Activated T-helper 1 cell treated with anti-CD3 and anti-CD28 coated beads, Interleukin-2, amount 50 U/mL, for 16 hours (primary cell): ENCODE measurements around the gene NDUFAF2.
A peak's percentile ranks its signal among the peaks of the same experiment; 100 is the strongest.

Source experiments
- DNase-seq, 2 donors: peaks; one replicate each; pipeline ENCODE4 v3.0.0-alpha.2; 2020; ENCODE audit warnings: low read depth in 1 of 2, low spot score in 1 of 2

NDUFAF2 gene

GRCh38 chr5:61115968-61116367, 171.0 kb downstream of the NDUFAF2 start:
- DNase-seq, result no peak

DNA sequence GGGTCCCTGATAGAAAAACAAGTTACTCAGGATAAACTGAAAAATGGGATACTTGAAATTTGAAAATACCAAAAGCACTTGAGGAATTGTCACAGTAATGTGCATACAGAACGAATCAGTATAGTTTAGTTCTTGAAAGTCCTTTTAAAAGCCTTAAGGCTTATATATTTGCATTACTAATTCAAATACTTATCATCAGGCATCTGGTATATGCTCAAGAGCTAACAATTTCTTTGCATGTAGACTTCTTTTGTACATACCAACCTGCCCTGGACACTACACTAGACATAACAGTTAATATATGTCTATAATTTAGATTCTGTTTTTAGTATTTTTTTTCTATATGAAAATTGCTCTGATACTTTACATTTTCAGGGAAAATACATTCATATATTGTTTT, 174.1 kb downstream of the NDUFAF2 start:
- no peak for DNase-seq

DNA sequence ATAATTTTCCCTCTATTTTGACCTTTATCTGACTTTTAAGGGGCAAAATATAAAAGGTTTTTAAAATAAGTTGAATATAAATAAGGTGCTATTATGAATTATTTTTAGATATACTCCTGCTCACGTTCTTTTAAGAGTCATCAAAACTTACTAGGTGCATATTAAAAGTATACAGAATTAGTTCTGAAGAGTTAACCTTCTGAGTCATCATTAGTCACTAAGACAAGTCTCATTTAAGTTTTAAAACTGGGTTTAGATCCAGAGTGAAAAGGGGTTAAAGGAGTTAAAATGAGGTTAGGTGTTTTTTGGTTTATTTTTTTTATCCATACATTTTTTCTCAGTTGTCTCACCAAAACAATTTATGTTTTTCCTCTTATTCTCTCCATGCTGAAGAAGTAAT, 175.5 kb downstream of the NDUFAF2 start:
- DNase-seq, result no peak

DNA sequence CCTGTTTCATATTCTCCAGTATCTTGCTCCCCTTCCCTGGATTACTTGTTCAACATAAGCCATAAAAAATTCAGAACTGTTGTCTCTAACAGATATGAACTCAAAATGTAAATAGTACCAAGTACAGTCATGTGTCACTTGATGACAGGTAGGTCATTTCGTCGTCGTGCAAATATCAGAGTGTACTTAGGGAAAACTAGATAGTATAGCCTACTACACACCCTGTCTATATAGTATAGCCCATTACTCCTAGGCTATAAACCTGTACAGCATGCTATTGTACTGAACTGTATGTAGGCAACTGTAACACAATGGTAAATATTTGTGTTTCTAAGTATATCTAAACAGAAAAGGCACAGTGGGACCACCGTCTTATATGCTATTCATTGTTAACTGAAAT, 178.1 kb downstream of the NDUFAF2 start:
- DNase-seq, result no peak

DNA sequence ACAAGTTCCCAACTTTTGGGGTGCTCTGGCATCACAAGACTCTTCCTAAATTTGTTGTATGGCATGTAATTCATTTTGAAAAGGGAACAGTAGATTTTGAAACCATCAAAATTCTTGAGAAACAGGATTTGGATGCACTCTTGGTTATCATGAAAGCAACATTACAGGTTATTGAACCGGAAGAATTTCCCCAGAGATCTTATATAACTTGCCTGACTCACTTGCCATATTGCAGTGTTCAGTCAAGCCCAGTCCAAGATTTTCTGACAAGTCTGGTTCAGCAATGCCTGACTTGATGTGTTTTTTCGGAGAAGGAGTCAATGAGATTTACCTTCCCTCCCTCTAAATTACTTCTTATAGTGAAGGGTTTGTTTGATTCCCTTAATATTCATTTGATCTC, 185.3 kb downstream of the NDUFAF2 start:
- DNase-seq, result no peak

DNA sequence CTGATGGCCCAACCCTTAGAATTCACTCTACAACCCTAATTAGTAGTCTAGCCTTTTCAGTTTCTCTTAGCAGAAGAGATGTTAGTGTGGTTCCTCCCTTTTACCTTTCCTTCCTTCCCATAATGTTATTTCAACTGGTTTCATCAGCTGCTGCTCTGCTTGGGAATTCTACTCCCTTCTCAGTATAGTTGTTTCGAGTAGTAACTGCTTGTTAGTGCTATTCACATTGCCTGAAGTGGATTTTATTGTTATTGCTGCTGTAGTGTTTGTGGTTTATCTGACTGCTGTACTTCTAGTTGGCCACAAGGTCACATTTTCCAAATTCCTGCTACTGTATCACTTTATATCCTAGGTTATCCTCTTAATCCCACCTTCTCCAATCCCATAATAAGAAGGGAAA, 187.6 kb downstream of the NDUFAF2 start:
- DNase-seq, result no peak

DNA sequence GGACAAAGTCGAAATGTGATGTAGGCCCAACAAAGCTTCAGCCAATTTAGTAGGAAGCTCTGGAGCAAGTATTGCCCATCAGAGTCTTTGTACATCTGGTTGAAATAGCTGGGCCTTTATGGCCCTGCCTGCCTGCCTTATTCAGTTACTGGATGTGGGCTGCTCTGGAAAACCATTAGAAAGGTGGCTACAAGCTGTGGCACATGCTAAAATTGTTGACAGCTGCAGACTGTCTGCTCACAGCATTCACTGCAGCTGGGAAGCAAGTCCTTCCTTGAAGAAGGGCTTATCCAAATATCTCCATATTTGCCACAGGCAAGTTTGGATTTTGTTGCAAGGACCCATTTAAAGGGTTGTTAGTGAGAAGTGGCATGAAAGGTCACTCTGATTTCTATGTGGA, 192.8 kb downstream of the NDUFAF2 start:
- DNase-seq, result no peak

DNA sequence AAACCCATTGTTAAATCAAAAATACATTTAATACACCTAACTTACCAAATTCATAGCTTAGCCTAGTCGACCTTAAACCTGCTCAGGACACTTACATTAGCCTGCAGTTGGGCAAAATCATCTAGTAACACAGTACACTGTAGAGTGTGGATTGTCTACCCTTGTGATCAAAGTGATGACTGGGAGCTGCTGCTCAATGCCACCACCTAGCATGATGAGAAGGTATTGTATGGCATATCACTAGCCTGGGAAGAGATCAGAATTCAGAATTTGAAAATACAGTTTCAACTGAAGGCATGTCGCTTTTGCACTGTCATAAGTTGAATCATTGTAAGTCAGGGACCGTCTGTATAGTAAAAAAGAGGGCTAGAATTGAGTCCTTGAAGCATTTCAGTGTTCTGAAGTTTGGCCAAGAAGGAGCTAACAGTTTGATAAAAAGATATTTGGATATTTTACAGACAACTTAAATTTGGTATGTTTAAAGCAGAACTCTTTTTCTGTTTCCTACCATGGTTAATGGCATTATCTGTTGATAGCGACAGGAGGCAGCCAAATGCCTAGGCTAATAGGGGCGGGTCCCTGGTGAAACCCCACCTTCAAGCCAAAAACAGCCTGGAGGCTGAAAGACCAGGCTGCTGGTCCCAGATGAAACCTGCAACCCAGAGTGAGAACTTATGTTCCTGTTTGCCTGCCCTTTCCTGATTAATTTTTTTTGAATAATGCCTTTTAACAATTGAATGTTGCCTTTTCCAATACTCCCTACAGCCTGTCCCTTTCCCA, 194.3 kb downstream of the NDUFAF2 start:
- no peak for DNase-seq

DNA sequence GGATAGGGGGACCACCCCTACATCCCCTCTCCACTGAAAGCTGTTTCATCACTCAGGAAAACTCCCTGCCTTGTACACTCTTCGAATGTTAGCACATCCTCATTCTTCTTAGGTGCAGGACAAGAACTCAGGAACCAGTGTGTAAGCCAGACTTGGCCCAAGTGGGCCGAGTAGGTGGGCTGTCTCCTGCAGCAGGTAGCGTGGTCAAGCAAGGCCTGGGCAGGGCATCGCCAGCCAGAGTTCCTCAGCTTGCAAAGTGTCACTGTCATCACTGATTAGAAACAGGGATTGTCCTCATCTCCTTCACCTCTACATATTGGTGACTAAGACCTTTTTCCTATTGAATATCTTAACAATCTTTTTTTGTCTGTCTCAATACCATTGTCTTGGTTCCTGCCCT, 194.9 kb downstream of the NDUFAF2 start:
- DNase-seq, result no peak

GRCh38 chr5:61141801-61142200, 196.8 kb downstream of the NDUFAF2 start:
- no peak for DNase-seq

- no peak for DNase-seq
These were observed 197.4 kb downstream of the NDUFAF2 start for GRCh38 chr5:61142391-61142790.

DNA sequence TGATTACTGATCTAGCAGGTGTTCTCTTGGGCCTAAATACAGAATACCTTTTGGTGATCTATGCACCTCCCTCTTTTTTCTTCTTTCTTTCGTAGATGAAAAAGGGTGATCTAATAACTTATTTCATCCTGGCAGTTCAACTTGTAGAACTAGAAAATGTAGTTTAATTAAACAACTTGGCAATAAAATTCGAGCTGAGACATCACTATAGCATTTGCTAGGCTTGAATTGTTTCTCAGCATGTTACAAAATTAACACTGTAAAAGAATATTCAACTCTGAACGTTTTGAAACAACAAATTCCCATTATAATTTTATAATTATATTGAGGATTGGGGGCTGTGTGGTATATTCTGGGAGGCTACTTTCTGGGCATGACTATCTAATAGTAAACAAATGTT, 197.8 kb downstream of the NDUFAF2 start:
- no peak for DNase-seq

GRCh38 chr5:61148515-61148914, 203.5 kb downstream of the NDUFAF2 start:
- no peak for DNase-seq

GRCh38 chr5:61151893-61152292, 206.9 kb downstream of the NDUFAF2 start:
- DNase-seq, result no peak

DNA sequence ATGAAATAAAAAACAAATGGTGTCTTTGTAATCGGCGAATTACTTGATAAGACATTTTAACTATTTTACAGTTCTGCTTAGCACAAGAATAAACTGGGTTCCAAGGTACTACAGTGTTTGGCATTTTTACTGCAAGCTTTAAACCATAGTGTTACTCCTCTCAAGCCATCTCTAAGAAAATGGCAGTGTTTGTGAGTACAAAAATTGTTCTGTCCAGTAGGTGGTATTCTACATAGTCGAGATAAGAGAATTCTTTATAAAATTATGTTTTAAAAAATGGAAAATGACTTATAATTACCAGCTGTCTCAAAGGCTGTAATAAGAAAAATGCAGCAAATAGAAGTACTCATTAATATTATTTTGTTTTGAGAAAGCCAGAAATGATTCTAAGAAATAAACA, 214.1 kb downstream of the NDUFAF2 start:
- DNase-seq, result no peak

GRCh38 chr5:61159836-61160235, 214.8 kb downstream of the NDUFAF2 start:
- DNase-seq, result no peak

GRCh38 chr5:61160497-61160896, 215.5 kb downstream of the NDUFAF2 start:
- no peak for DNase-seq

- DNase-seq, result peak; percentile 69 to 70
These were observed 217.2 kb downstream of the NDUFAF2 start, which contains the start of gene SMIM15 for GRCh38 chr5:61162010-61162831. Gene SMIM15, minus strand, starts transcription at chr5:61162468. Its CDS starts 2,297 bp downstream, at chr5:61160171.

DNA sequence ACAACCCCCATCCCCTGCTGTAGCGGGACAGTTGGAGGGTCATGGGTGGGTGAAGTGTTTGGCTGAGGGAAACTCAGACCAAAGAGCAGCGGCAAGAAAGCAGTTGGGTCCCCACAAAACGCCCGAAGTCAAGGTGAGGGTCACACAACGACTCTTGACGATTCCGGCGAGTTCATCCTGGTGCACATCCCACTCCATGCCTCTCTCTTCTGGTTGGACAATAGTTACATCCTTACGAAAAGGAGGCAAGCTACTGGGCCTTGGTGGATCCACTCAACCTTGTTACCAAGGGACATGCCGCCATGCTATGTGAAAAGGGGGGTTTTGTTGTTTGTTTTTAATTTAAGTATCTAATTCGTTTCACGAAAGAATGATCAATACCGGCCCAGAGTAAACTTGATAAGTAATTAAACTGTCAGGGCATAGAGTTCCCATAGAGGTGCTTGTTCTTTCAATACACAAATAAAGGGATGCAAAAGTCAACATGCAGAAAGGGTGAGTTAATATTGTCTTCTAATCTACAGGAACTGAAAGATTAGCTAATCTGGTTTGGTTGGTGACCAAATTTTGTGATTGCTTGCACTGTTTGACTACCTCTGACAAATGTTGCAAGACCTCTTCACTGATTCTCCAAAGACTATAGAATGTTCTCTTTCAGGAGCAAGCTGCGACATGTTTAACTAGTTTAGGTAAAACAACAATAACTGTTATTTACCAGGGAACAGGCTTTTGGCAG, 218.0 kb downstream of the NDUFAF2 start:
- no peak for DNase-seq

GRCh38 chr5:61163905-61164304, 218.9 kb downstream of the NDUFAF2 start:
- DNase-seq, result no peak

DNA sequence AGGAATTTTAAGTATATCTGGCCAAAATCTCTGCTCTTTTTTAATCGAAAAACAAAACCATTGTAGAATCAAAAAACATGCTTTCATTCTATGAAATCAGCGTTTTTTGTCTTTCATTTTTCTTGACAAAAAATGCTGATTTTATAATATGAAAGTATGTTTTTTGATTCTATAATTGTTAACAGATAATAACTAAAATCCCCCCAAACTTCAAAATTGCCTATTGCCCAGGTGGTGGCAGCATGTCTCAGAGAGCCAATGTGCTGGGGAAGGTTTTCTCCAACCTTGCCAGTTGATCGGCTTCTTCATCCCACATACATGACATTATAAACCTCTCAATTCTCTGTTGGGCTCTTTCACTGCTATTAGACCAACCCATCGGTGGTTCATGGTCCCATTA, 222.4 kb downstream of the NDUFAF2 start:
- no peak for DNase-seq

- no peak for DNase-seq
These were observed 223.9 kb downstream of the NDUFAF2 start for GRCh38 chr5:61168951-61169350.
